Thoracic aorta (tissue), 2 donors: ENCODE results near the gene BFSP1. TPM values are rescaled to one million over a fixed set of nuclear protein-coding genes. Genes with fewer than 3 reads are reported as not detected.
A peak's percentile ranks its signal among the peaks of the same experiment; 100 is the strongest.

ENCODE experiments used
- ATAC-seq: fragments of 150-250 bp; one replicate; pipeline ENCODE4 v1.8.0; 2017; ENCODE audit warnings: low read depth; ENCODE audit not compliant: insufficient number of reproducible peaks, low FRiP score
- DNase-seq: peaks from one replicate; pipeline ENCODE4 v3.0.0-alpha.2; 2020; ENCODE audit warnings: low spot score
- H3K27ac ChIP-seq, 2 donors: fragments of 200-600 bp; sonication (generic); 1 replicate in 1 of 2; 2 replicates in 1 of 2; pipeline ENCODE4 v1.5.1; 2016; ENCODE audit warnings: mild to moderate bottlenecking in 2 of 2, moderate library complexity in 2 of 2
- H3K27me3 ChIP-seq: fragments of 200-600 bp; sonication (generic); replicated peaks from 2 replicates; pipeline ENCODE4 v1.6.0; 2016; ENCODE audit warnings: mild to moderate bottlenecking; ENCODE audit not compliant: insufficient read depth
- H3K36me3 ChIP-seq: fragments of 200-600 bp; sonication (generic); one replicate; pipeline ENCODE4 v1.5.1; 2016
- H3K4me1 ChIP-seq, 2 donors: fragments of 200-600 bp; sonication (generic); 1 replicate in 1 of 2; 2 replicates in 1 of 2; pipeline versions ENCODE4 v1.5.1 to v1.6.0; 2016; ENCODE audit warnings: low read depth in 2 of 2, mild to moderate bottlenecking in 1 of 2; ENCODE audit not compliant: control insufficient read depth in 1 of 2
- H3K4me3 ChIP-seq: fragments of 200-600 bp; sonication (generic); 2 replicates; pipeline ENCODE4 v1.5.1; 2016; ENCODE audit warnings: mild to moderate bottlenecking
- H3K9me3 ChIP-seq: fragments of 200-600 bp; sonication (generic); 2 replicates; pipeline ENCODE4 v1.5.1; 2016
- total RNA-seq, 2 donors: library from RNA; depleted of rRNA; stranded (reverse); fragments of >200 nt; gene quantifications; one replicate each; pipeline versions ENCODE4 v1.1.0 to v1.2.3, GENCODE V29; 2016
- TF ChIP-seq, protein P1 (sequence below): fragments of 200-600 bp; sonication (generic); IDR thresholded peaks from one replicate; pipeline ENCODE4 v1.5.1; 2019; ENCODE audit warnings: antibody characterized with exemption

The BFSP1 gene
- total RNA-seq, 2 donors from 2014 or later, result 2.4 to 3.0 TPM

DNA sequence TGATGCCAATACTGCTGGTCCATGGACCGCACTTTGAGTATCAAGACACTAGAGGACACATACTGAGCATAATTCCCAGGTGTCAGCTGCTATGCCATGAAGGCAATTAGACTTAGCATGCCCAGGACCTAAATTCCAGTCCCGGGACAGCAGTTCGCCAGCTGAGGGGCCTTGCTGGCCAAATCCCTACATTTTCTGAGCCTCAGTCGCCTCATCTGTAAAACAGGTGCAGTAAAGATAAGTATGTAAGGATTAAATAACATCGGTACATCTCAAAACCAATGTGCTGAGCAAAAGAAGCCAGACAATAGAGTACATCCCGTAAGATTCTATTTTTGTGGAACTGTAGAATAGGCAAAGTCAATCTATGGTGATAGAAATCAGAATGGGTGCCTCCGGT lies 1.0 kb downstream of the BFSP1 start:
- H3K27me3 ChIP-seq, result no peaks in the 10 kb centered on the region
- H3K4me3 ChIP-seq, result peak overlapping the region; percentile 89
- DNase-seq, result no peak
- H3K9me3 ChIP-seq, result no peaks in the 10 kb centered on the region
- ATAC-seq, result no peak
- H3K36me3 ChIP-seq, result no peaks in the 10 kb centered on the region
- peaks cover 3 to 18% of the 10 kb centered on the region in 2 donors for H3K4me1 ChIP-seq
- no peak overlapping the region for H3K27ac ChIP-seq
- TF ChIP-seq, protein P1, sequence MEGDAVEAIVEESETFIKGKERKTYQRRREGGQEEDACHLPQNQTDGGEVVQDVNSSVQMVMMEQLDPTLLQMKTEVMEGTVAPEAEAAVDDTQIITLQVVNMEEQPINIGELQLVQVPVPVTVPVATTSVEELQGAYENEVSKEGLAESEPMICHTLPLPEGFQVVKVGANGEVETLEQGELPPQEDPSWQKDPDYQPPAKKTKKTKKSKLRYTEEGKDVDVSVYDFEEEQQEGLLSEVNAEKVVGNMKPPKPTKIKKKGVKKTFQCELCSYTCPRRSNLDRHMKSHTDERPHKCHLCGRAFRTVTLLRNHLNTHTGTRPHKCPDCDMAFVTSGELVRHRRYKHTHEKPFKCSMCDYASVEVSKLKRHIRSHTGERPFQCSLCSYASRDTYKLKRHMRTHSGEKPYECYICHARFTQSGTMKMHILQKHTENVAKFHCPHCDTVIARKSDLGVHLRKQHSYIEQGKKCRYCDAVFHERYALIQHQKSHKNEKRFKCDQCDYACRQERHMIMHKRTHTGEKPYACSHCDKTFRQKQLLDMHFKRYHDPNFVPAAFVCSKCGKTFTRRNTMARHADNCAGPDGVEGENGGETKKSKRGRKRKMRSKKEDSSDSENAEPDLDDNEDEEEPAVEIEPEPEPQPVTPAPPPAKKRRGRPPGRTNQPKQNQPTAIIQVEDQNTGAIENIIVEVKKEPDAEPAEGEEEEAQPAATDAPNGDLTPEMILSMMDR, result no peak

DNA sequence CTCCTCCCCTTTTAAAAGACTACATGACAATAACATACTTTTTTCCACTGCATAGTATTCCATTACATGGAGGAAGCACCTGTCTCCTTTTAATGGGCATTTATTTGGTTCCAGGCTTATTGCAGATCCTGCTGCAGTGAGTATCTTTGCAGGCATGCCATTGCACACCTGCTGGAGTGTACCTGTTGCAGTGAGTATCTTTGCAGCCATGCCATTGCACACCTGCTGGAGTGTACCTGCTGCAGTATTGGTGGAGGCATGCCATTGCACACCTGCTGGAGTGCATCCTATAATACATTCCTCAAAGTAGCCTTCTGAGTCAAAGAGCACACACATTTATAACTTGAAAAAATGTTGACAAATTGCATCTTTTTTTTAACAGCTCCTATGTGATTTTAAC lies 1.6 kb downstream of the BFSP1 start:
- ATAC-seq, result no peak
- no peak overlapping the region for H3K4me3 ChIP-seq
- TF ChIP-seq, protein P1, result no peak
- no peak overlapping the region for H3K27ac ChIP-seq
- no peaks in the 10 kb centered on the region for H3K36me3 ChIP-seq
- no peak for DNase-seq
- H3K9me3 ChIP-seq, result no peaks in the 10 kb centered on the region
- no peaks in the 10 kb centered on the region for H3K27me3 ChIP-seq
- H3K4me1 ChIP-seq, result peaks cover 3 to 18% of the 10 kb centered on the region in 2 donors

DNA sequence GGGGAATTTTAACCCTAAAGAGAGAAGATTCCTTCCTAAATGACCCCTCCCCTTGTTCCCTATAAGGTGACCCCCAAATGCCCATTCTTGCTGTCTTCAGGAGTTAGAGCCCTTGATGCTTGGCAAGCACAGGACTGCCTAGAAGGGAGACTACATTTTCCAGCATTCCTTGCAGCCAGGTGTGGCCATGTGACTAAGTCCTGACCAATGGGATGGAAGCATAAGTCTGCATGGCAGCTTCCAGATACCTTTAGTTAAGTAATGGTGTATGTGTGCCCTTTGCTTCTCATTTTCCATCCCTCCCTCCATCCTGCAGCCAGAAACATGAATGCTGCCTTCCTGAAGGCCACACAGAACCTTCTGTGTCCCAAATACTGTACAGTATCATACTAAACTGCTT lies 5.5 kb downstream of the BFSP1 start:
- Histone ChIP-seq H3K4me3 (no peak overlapping the region), H3K27me3 (no peaks in the 10 kb centered on the region), H3K27ac (no peak overlapping the region), H3K4me1 (peaks cover 0 to 5% of the 10 kb centered on the region in 2 donors), H3K9me3 (no peaks in the 10 kb centered on the region), H3K36me3 (no peaks in the 10 kb centered on the region)
- ATAC-seq (no peak), DNase-seq (no peak)
- TF ChIP-seq, protein P1, result no peak

DNA sequence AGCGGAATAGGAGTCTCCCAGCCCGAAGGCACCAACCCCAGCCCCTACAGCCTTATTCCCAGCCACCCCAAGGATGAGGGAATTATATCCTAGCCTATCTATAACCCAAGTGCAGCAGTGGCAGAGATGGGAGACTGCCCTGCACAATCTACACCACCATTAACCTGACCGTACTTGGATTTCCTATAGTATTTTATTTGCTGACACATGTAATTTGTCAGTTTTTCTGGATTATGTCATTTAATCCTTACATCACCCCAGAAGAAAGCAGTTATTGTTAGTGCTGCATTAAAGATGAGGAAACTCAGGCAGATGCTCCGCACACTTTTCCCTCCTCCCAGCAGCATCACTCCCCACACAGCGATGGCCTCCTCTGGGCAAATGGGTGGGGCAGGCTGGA lies 6.0 kb downstream of the BFSP1 start:
- Histone ChIP-seq H3K27me3 (no peaks in the 10 kb centered on the region), H3K27ac (no peak overlapping the region), H3K4me1 (peaks cover 0 to under 1% of the 10 kb centered on the region in 2 donors), H3K4me3 (no peak overlapping the region), H3K9me3 (no peaks in the 10 kb centered on the region), H3K36me3 (no peaks in the 10 kb centered on the region)
- TF ChIP-seq, protein P1, result no peak
- no peak for ATAC-seq
- DNase-seq, result no peak

DNA sequence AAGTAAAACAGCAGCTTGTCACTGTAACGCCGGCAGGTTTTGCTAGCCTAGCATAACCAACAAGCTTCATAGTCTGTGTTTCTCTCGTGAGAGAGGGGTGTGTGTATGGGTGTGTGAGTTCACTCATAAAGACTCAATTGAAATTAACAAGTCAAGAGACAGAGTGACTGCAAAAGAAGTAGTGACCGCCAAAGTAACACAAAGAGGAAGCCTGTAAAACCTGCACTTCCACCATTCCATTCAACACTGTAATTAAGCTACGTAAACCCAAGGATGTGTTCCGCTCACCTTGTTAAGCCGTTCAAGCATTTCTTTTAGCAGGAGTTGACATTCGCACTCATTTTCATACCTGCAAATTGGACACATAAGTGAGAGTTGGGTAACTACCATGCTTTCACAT lies 6.6 kb downstream of the BFSP1 start:
- H3K27me3 ChIP-seq, result no peaks in the 10 kb centered on the region
- no peak overlapping the region for H3K4me3 ChIP-seq
- no peaks in the 10 kb centered on the region for H3K9me3 ChIP-seq
- no peaks in the 10 kb centered on the region for H3K36me3 ChIP-seq
- DNase-seq (no peak), ATAC-seq (no peak)
- no peak overlapping the region for H3K27ac ChIP-seq
- TF ChIP-seq, protein P1, result no peak
- no peaks in the 10 kb centered on the region for H3K4me1 ChIP-seq
